Esophagus squamous epithelium (tissue), 5 donors: ENCODE results near the gene PPP1R7. TPM values are rescaled to one million over a fixed set of nuclear protein-coding genes. Genes with fewer than 3 reads are reported as not detected.
A peak's percentile ranks its signal among the peaks of the same experiment; 100 is the strongest.

Experiments
- DNase-seq: peaks from one replicate; lab custom pipeline; 2025; lab: John Stamatoyannopoulos, UW
- H3K27ac ChIP-seq, 4 donors: fragments of 200-600 bp; sonication (generic); one replicate each; pipeline ENCODE4 v1.5.1; 2016 to 2019; ENCODE audit warnings: mild to moderate bottlenecking in 1 of 4
- H3K27me3 ChIP-seq, 4 donors: fragments of 200-600 bp; sonication (generic); 1 replicate in 3 of 4; 2 replicates in 1 of 4; pipeline versions ENCODE4 v1.5.1 to v1.6.0; 2017 to 2021; ENCODE audit warnings: antibody characterized with exemption in 1 of 4
- H3K36me3 ChIP-seq, 3 donors: fragments of 200-600 bp; sonication (generic); one replicate each; pipeline ENCODE4 v1.5.1; 2016 to 2019
- H3K4me1 ChIP-seq, 3 donors: fragments of 200-600 bp; sonication (generic); one replicate each; pipeline ENCODE4 v1.5.1; 2017 to 2019
- H3K4me3 ChIP-seq, 4 donors: fragments of 200-600 bp; sonication (generic); 1 replicate in 3 of 4; 2 replicates in 1 of 4; pipeline ENCODE4 v1.5.1; 2016 to 2019; ENCODE audit warnings: mild to moderate bottlenecking in 2 of 4, moderate library complexity in 1 of 4
- H3K9me3 ChIP-seq, 3 donors: fragments of 200-600 bp; sonication (generic); one replicate each; pipeline ENCODE4 v1.5.1; 2016 to 2019
- POLR2A ChIP-seq, 4 donors: fragments of 450-650 bp; IDR thresholded peaks; one replicate each; pipeline ENCODE4 v1.6.1; 2017; ENCODE audit warnings: antibody characterized with exemption in 4 of 4, mild to moderate bottlenecking in 4 of 4, moderate library complexity in 3 of 4
- WGBS, 2 donors: methylation state at CpG; one replicate each; pipeline ENCODE4 v1.1.5; 2018; 5-methylcytosine and 5-hydroxymethylcytosine counted together
- intact Hi-C: fragments of 100-400 bp; cut with DNase I; formaldehyde crosslinking; loops from one replicate; pipeline ENCODE4 v1.15.0; 2022
- total RNA-seq, 4 donors: library from RNA; depleted of rRNA; stranded (reverse); fragments of >200 nt; gene quantifications; one replicate each; pipeline ENCODE4 v1.1.0, GENCODE V29; 2016
- TF ChIP-seq, protein P1 (sequence below), 6 experiments: fragments of 450-650 bp in 4 of 6; fragments of 200-600 bp in 2 of 6; sonication (generic) in 2 of 6; IDR thresholded peaks; one replicate each; pipeline ENCODE4 v1.5.1; 2016 to 2019; ENCODE audit warnings: antibody characterized with exemption in 6 of 6, mild to moderate bottlenecking in 4 of 6, moderate library complexity in 4 of 6
- donor health status: DM: yes; HTN: yes; CAD: no.

PPP1R7 gene
- total RNA-seq, 4 donors from 2014 or later: 53.5 to 108 (median 63.3) TPM

DNA sequence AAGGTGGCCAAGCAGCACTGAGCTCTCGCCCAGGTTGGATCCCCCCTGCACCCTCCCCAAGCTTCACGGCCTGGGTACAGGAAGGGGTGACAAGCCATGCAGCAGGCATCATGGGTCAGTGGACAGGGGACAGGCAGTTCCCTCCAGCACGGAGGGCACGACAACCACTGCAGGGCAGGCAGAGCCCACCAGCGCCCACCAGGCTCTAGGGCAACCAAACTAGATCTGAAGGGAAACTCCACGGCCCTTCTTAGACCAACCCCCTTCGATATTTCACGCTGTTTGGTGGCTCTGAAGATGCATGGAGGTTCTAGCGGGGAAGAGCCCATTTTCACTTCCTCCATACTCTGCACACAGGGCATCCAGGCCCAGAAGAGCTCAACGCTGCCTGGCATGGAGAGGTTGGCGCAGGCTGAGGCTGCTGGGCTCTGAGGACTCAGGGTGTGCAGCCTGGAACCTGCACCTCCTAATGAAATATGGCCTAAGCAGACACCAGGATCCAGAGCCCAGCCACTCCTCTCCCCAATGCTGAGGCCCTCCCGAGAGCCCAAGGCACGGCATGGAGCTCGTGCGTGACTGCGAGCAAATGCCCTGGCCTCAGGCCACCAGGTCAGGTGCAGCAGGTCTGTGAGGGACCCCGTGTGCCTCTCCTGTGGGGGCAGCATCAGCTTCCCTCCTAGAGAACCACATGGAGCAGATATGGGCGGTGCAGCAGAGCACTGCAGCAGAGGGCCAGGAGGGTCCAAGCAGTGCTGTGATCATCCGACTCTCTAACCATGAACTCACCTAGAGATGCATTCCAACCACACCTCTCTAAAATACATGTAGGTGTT, 39.4 kb upstream of the PPP1R7 start:
- H3K4me3 ChIP-seq: no peak overlapping the region
- no peak for TF ChIP-seq POLR2A (IDR thresholded peaks at IDR 0.05)
- TF ChIP-seq, protein P1, sequence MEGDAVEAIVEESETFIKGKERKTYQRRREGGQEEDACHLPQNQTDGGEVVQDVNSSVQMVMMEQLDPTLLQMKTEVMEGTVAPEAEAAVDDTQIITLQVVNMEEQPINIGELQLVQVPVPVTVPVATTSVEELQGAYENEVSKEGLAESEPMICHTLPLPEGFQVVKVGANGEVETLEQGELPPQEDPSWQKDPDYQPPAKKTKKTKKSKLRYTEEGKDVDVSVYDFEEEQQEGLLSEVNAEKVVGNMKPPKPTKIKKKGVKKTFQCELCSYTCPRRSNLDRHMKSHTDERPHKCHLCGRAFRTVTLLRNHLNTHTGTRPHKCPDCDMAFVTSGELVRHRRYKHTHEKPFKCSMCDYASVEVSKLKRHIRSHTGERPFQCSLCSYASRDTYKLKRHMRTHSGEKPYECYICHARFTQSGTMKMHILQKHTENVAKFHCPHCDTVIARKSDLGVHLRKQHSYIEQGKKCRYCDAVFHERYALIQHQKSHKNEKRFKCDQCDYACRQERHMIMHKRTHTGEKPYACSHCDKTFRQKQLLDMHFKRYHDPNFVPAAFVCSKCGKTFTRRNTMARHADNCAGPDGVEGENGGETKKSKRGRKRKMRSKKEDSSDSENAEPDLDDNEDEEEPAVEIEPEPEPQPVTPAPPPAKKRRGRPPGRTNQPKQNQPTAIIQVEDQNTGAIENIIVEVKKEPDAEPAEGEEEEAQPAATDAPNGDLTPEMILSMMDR (IDR thresholded peaks at IDR 0.05): no peak
- intact Hi-C loops: no loop called here
- 71 to 80% methylated on average over 8 to 11 of the region's 19 CpGs for WGBS, 2 donors
- peak overlapping the region in 2 of 4 donors; percentile 9 to 21 for H3K27ac ChIP-seq
- no peaks in the 10 kb centered on the region for H3K9me3 ChIP-seq
- H3K36me3 ChIP-seq: peaks cover 0 to 34% (median 0%) of the 10 kb centered on the region in 3 donors
- H3K4me1 ChIP-seq: no peaks in the 10 kb centered on the region
- DNase-seq: no peak
- no peaks in the 10 kb centered on the region for H3K27me3 ChIP-seq

DNA sequence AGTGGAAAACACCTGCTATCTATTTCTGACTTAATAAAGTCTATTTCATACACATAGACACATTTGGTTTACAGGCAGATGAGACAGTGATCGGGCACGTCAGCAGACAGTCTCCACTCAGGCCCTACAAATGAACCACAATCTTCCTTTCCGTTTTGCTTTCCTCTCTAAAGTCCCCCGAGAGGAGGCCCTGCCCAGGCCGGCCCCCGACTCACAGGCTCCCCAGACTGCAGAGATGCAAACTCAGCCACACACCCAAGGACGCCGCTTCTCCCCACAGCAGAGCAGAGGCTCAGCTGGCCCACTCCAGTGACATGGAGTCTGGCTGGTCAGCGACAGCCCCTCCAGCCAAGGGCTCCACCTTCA, 38.8 kb upstream of the PPP1R7 start:
- Histone ChIP-seq H3K27ac (no peak overlapping the region), H3K4me3 (no peak overlapping the region), H3K9me3 (no peaks in the 10 kb centered on the region), H3K36me3 (peaks cover 0 to 34% (median 0%) of the 10 kb centered on the region in 3 donors), H3K4me1 (no peaks in the 10 kb centered on the region), H3K27me3 (no peaks in the 10 kb centered on the region)
- no peak for DNase-seq
- TF ChIP-seq, protein P1 (IDR thresholded peaks at IDR 0.05): no peak
- no peak for TF ChIP-seq POLR2A (IDR thresholded peaks at IDR 0.05)
- intact Hi-C loops: no loop called here
- WGBS, 2 donors: 82 to 92% methylated on average over 6 of the region's 9 CpGs

DNA sequence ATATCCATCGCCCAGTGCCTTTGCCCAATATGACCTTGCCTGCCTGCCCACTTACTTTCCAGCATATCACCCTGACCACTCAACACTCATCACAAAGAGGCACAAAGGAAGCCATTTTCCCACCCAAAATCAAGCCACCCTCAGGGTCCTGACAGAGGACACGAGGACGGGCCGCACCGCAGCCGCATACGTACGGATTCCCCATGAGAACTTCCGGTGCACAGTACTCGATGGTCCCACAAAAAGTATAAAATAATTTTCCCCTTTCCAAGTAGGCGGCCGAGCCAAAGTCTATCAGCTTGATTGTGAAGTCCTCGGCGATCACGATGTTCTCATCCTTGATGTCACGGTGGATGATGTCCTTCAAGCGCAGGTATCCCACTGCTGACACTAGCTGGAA, 38.2 kb upstream of the PPP1R7 start:
- Histone ChIP-seq H3K36me3 (peaks cover 0 to 32% (median 0%) of the 10 kb centered on the region in 3 donors), H3K9me3 (no peaks in the 10 kb centered on the region), H3K4me3 (no peak overlapping the region), H3K4me1 (no peaks in the 10 kb centered on the region), H3K27me3 (no peaks in the 10 kb centered on the region), H3K27ac (no peak overlapping the region)
- DNase-seq: no peak
- 90 to 94% methylated on average over 17 of the region's 17 CpGs for WGBS, 2 donors
- intact Hi-C loops: no loop called here
- TF ChIP-seq, protein P1 (IDR thresholded peaks at IDR 0.05): no peak
- no peak for TF ChIP-seq POLR2A (IDR thresholded peaks at IDR 0.05)

DNA sequence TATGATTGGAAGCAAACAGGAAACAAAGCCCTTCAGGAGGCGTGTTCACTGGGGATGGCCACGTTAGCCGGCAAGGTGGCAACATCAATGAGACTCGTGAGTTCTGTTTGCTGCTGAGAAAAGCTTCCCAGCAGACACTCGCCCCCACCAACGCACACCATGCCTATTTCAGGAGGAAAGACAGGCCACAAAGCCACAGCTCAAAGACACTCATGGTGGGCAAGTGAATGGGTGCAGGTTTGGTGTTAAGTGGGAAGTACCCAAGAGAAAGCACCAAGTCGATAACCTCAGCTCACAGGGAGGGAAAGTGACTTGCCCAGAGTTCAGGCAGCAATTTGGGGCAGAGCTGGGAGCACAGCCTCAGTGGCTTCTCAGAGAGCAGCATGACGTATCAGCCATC, 37.7 kb upstream of the PPP1R7 start:
- Histone ChIP-seq H3K27me3 (no peaks in the 10 kb centered on the region), H3K36me3 (peaks cover 0 to 32% (median 0%) of the 10 kb centered on the region in 3 donors), H3K9me3 (no peaks in the 10 kb centered on the region), H3K27ac (no peak overlapping the region), H3K4me3 (no peak overlapping the region), H3K4me1 (no peaks in the 10 kb centered on the region)
- DNase-seq: no peak
- intact Hi-C loops: no loop called here
- 70 to 71% methylated on average over 7 to 8 of the region's 8 CpGs for whole genome bisulfite sequencing, 2 donors
- TF ChIP-seq, protein P1 (IDR thresholded peaks at IDR 0.05): no peak
- TF ChIP-seq POLR2A (IDR thresholded peaks at IDR 0.05): no peak

DNA sequence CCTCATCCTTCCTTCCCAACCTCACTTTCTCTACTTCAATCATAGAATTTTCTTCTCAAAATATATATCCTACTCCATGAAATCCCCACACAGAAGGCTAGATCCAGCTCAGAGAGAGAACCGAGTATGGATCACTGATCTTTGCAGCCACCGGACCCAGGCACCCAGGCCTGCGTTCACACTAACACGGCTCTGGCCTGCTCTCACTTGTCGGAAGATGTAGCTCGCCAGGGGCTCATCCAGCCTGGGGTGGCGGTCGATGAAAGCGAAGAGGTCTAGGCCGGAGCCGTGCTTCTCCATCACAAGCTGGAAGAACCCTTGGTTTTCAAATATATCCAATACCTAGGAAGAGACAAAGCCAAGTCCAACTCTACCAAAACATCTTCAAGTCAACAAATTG, 35.4 kb upstream of the PPP1R7 start:
- intact Hi-C loops: no loop called here
- 91 to 94% methylated on average over 9 to 11 of the region's 11 CpGs for WGBS, 2 donors
- Histone ChIP-seq H3K27me3 (no peaks in the 10 kb centered on the region), H3K4me3 (no peak overlapping the region), H3K9me3 (no peaks in the 10 kb centered on the region), H3K4me1 (no peaks in the 10 kb centered on the region), H3K36me3 (peaks cover 0 to 32% (median 0%) of the 10 kb centered on the region in 3 donors), H3K27ac (no peak overlapping the region)
- TF ChIP-seq POLR2A (IDR thresholded peaks at IDR 0.05): no peak
- TF ChIP-seq, protein P1 (IDR thresholded peaks at IDR 0.05): no peak
- no peak for DNase-seq
